ENCODE data around the gene SLC7A11. TPM values are rescaled to one million over a fixed set of nuclear protein-coding genes. Genes with fewer than 3 reads are reported as not detected.

SLC7A11 gene
- polyA plus RNA-seq, 1 donor from 2014 or later = 0.46 TPM

- Histone ChIP-seq H4K20me1 (ENCODE audit: insufficient read depth) (no peaks in the 10 kb centered on the region), H3K4me3 (ENCODE audit: low read length) (no peak overlapping the region), H3K79me2 (replicated peaks; ENCODE audit: insufficient read depth, low read length) (no peaks in the 10 kb centered on the region), H3K9me2 (ENCODE audit: insufficient read depth, low read length) (no peaks in the 10 kb centered on the region), H3K4me2 (ENCODE audit: low read length) (no peak overlapping the region), H2AFZ (ENCODE audit: low read depth, low read length) (no peak overlapping the region), H3K27ac (ENCODE audit: low read length) (no peak overlapping the region), H3K9me3 (ENCODE audit: low read length) (no peaks in the 10 kb centered on the region), H3K27me3 (ENCODE audit: insufficient read depth, low read depth, low read length) (no peaks in the 10 kb centered on the region), H3K36me3 (ENCODE audit: insufficient read depth, low read length) (no peaks in the 10 kb centered on the region), H3K9ac (ENCODE audit: low read length) (no peak overlapping the region), H3F3A (ENCODE audit: insufficient read depth, low read length, poor library complexity, severe bottlenecking) (no peaks in the 10 kb centered on the region)
- TF ChIP-seq TAF1 (IDR thresholded peaks at IDR 0.05; ENCODE audit: low read depth) = no peak
- no peak for TF ChIP-seq EP300 (conservative IDR thresholded peaks at IDR 0.05; ENCODE audit: poor library complexity, severe bottlenecking)
- no peak for TF ChIP-seq SMC3 (conservative IDR thresholded peaks at IDR 0.05; ENCODE audit: poor library complexity)
- TF ChIP-seq CTCF (IDR thresholded peaks at IDR 0.05; ENCODE audit: poor library complexity, severe bottlenecking) = no peak
- no peak for TF ChIP-seq EZH2 (IDR thresholded peaks at IDR 0.05; ENCODE audit: borderline replicate concordance, insufficient read depth, low read length, poor library complexity, severe bottlenecking)
- TF ChIP-seq RAD21 (conservative IDR thresholded peaks at IDR 0.05) = no peak
- TF ChIP-seq POLR2AphosphoS5 (IDR thresholded peaks at IDR 0.05) = no peak
- TF ChIP-seq REST (IDR thresholded peaks at IDR 0.05; ENCODE audit: borderline replicate concordance) = no peak
- no peak for TF ChIP-seq MXI1 (conservative IDR thresholded peaks at IDR 0.05; ENCODE audit: poor library complexity, severe bottlenecking)
Measured at GRCh38 chr4:138249132-138249531, 7.0 kb upstream of the SLC7A11 start.

- H3K9me3 ChIP-seq (ENCODE audit: low read length) = no peaks in the 10 kb centered on the region
- no peaks in the 10 kb centered on the region for H3K79me2 ChIP-seq (replicated peaks; ENCODE audit: insufficient read depth, low read length)
- no peaks in the 10 kb centered on the region for H4K20me1 ChIP-seq (ENCODE audit: insufficient read depth)
- no peaks in the 10 kb centered on the region for H3K36me3 ChIP-seq (ENCODE audit: insufficient read depth, low read length)
- no peak overlapping the region for H3K27ac ChIP-seq (ENCODE audit: low read length)
- H3K4me2 ChIP-seq (ENCODE audit: low read length) = no peak overlapping the region
- no peaks in the 10 kb centered on the region for H3F3A ChIP-seq (ENCODE audit: insufficient read depth, low read length, poor library complexity, severe bottlenecking)
- H3K27me3 ChIP-seq (ENCODE audit: insufficient read depth, low read depth, low read length) = no peaks in the 10 kb centered on the region
- no peak overlapping the region for H3K4me3 ChIP-seq (ENCODE audit: low read length)
- TF ChIP-seq POLR2AphosphoS5 (IDR thresholded peaks at IDR 0.05) (no peak), REST (IDR thresholded peaks at IDR 0.05; ENCODE audit: borderline replicate concordance) (no peak), RAD21 (conservative IDR thresholded peaks at IDR 0.05) (no peak), EP300 (conservative IDR thresholded peaks at IDR 0.05; ENCODE audit: poor library complexity, severe bottlenecking) (no peak), MXI1 (conservative IDR thresholded peaks at IDR 0.05; ENCODE audit: poor library complexity, severe bottlenecking) (no peak), SMC3 (conservative IDR thresholded peaks at IDR 0.05; ENCODE audit: poor library complexity) (no peak), CTCF (IDR thresholded peaks at IDR 0.05; ENCODE audit: poor library complexity, severe bottlenecking) (no peak), TAF1 (IDR thresholded peaks at IDR 0.05; ENCODE audit: low read depth) (no peak)
- H3K9ac ChIP-seq (ENCODE audit: low read length) = no peak overlapping the region
- no peak overlapping the region for H2AFZ ChIP-seq (ENCODE audit: low read depth, low read length)
- H3K9me2 ChIP-seq (ENCODE audit: insufficient read depth, low read length) = no peaks in the 10 kb centered on the region
Measured at GRCh38 chr4:138248058-138248457, 5.9 kb upstream of the SLC7A11 start.
